K562 (cell line): ENCODE data around the gene MSH2. TPM values are rescaled to one million over a fixed set of nuclear protein-coding genes. Genes with fewer than 3 reads are reported as not detected.

Experiments used
- AFF4 ChIP-seq: sonication (generic); formaldehyde crosslinking; IDR thresholded peaks from 2 replicates; pipeline ENCODE4 v1.8.0; 2023; ENCODE audit warnings: mild to moderate bottlenecking, missing genetic modification reagents
- ARNT ChIP-seq, 2 experiments: fragments of 450-650 bp; IDR thresholded peaks; 2 replicates each; pipeline ENCODE4 v1.6.1; 2016; ENCODE audit warnings: mild to moderate bottlenecking in 1 of 2
- CBFA2T2 ChIP-seq: fragments of 450-650 bp; conservative IDR thresholded peaks from 2 replicates; pipeline ENCODE4 v1.6.1; 2017; ENCODE audit warnings: mild to moderate bottlenecking
- CREB1 ChIP-seq, 2 experiments: sonication (generic) in 1 of 2; formaldehyde crosslinking in 1 of 2; IDR thresholded peaks; 2 replicates each; pipeline versions ENCODE4 v1.6.1 to v1.8.0; 2012 to 2022; ENCODE audit warnings: inconsistent platforms in 1 of 2, mild to moderate bottlenecking in 1 of 2, missing genetic modification reagents in 1 of 2, moderate library complexity in 1 of 2
- CTBP1 ChIP-seq: fragments of 450-650 bp; IDR thresholded peaks from 2 replicates; pipeline ENCODE4 v1.6.1; 2016; ENCODE audit warnings: borderline replicate concordance
- CTCFL ChIP-seq: IDR thresholded peaks from 2 replicates; pipeline ENCODE4 v1.6.1; 2011; ENCODE audit warnings: borderline replicate concordance, low read depth, mild to moderate bottlenecking, moderate library complexity, low read length; ENCODE audit not compliant: insufficient read depth, poor library complexity, severe bottlenecking
- DDX20 ChIP-seq: fragments of 450-650 bp; IDR thresholded peaks from 2 replicates; pipeline ENCODE4 v1.6.1; 2016; ENCODE audit warnings: missing genetic modification characterization, low read depth, mild to moderate bottlenecking, missing compliant biosample characterization, moderate library complexity
- ILK ChIP-seq: fragments of 450-650 bp; IDR thresholded peaks from 2 replicates; pipeline ENCODE4 v1.6.1; 2016; ENCODE audit warnings: missing genetic modification characterization, low read depth, mild to moderate bottlenecking, missing compliant biosample characterization, moderate library complexity, borderline replicate concordance
- NBN ChIP-seq: fragments of 450-650 bp; IDR thresholded peaks from 2 replicates; pipeline ENCODE4 v1.6.1; 2016; ENCODE audit warnings: low read depth, mild to moderate bottlenecking
- NFIX ChIP-seq: fragments of 250-450 bp; sonication (Bioruptor Pico); IDR thresholded peaks from 2 replicates; pipeline ENCODE4 v1.4.0; 2020; ENCODE audit warnings: low read depth, mild to moderate bottlenecking, moderate library complexity
- NUFIP1 ChIP-seq: fragments of 450-650 bp; IDR thresholded peaks from 2 replicates; pipeline ENCODE4 v1.6.1; 2018; ENCODE audit not compliant: partially characterized antibody
- TARDBP ChIP-seq: fragments of 450-650 bp; IDR thresholded peaks from 2 replicates; pipeline ENCODE4 v1.6.1; 2016
- TFAM ChIP-seq: fragments of 250-450 bp; sonication (Bioruptor Pico); conservative IDR thresholded peaks from 2 replicates; pipeline ENCODE4 v1.5.0; 2021; ENCODE audit warnings: mild to moderate bottlenecking, moderate library complexity
- WHSC1 ChIP-seq: IDR thresholded peaks from one replicate; pipeline ENCODE4 v1.6.1; 2012; ENCODE audit warnings: low read length, control low read depth, inconsistent platforms
- YBX1 ChIP-seq: fragments of 450-650 bp; IDR thresholded peaks from 2 replicates; pipeline ENCODE4 v1.7.1; 2016; ENCODE audit warnings: mild to moderate bottlenecking
- ZBTB17 ChIP-seq: fragments of 450-650 bp; formaldehyde crosslinking; IDR thresholded peaks from 2 replicates; pipeline ENCODE4 v1.4.0; 2020; ENCODE audit warnings: mild to moderate bottlenecking
- ZNF224 ChIP-seq: sonication (generic); formaldehyde crosslinking; IDR thresholded peaks from 2 replicates; pipeline ENCODE4 v1.8.0; 2022; ENCODE audit warnings: mild to moderate bottlenecking, missing genetic modification reagents
- ZNF311 ChIP-seq: fragments of 250-450 bp; sonication (Bioruptor Pico); IDR thresholded peaks from 2 replicates; pipeline ENCODE4 v1.4.0; 2020; ENCODE audit warnings: mild to moderate bottlenecking, moderate library complexity
- ZNF830 ChIP-seq: fragments of 250-450 bp; sonication (Bioruptor Pico); IDR thresholded peaks from 2 replicates; pipeline ENCODE4 v1.5.0; 2021; ENCODE audit warnings: mild to moderate bottlenecking
- ZZZ3 ChIP-seq: fragments of 450-650 bp; IDR thresholded peaks from 2 replicates; pipeline ENCODE4 v1.6.1; 2016; ENCODE audit warnings: antibody characterized with exemption, mild to moderate bottlenecking, moderate library complexity
- polyA plus RNA-seq, 8 experiments: library from polyadenylated mRNA; depleted of rRNA in 4 of 8; stranded (reverse) in 5 of 8; unstranded in 3 of 8; fragments of >200 nt; fragmentation: Nextera tagmentation in 2 of 8; fragmentation: Illumina TruSeq in 1 of 8; extraction: Ambion mirVana in 2 of 8; extraction: Trizol in 1 of 8; gene quantifications; 2 replicates each; pipeline versions ENCODE4 v1.2.1 to v1.2.3, GENCODE V29; 2011 to 2014; ENCODE audit warnings: inconsistent platforms in 1 of 8, missing spikeins in 1 of 8
- total RNA-seq, 7 experiments: library from RNA; depleted of rRNA in 6 of 7; stranded (reverse); fragments of >200 nt in 6 of 7; fragmentation: Illumina TruSeq in 2 of 7; extraction: Trizol in 2 of 7; gene quantifications; 2 replicates each; pipeline versions ENCODE4 v1.2.1 to v1.2.3, GENCODE V29; 2011 to 2021; ENCODE audit warnings: low replicate concordance in 1 of 7
- TF ChIP-seq, protein P1 (sequence below): fragments of 250-450 bp; sonication (Bioruptor Pico); IDR thresholded peaks from 2 replicates; pipeline ENCODE4 v1.8.0; 2022; ENCODE audit warnings: moderate library complexity, mild to moderate bottlenecking, inconsistent platforms
- TF ChIP-seq, protein P2 (sequence below): fragments of 250-450 bp; sonication (Bioruptor Pico); IDR thresholded peaks from 2 replicates; pipeline ENCODE4 v1.8.0; 2022; ENCODE audit warnings: inconsistent platforms, mild to moderate bottlenecking, moderate library complexity, borderline replicate concordance

Gene MSH2
- total and polyA plus RNA-seq, 9 of the 15 experiments (the other 6 are each of a cell fraction or from before 2014, with no cell fraction given): 51.8 to 139 (median 113) TPM

DNA sequence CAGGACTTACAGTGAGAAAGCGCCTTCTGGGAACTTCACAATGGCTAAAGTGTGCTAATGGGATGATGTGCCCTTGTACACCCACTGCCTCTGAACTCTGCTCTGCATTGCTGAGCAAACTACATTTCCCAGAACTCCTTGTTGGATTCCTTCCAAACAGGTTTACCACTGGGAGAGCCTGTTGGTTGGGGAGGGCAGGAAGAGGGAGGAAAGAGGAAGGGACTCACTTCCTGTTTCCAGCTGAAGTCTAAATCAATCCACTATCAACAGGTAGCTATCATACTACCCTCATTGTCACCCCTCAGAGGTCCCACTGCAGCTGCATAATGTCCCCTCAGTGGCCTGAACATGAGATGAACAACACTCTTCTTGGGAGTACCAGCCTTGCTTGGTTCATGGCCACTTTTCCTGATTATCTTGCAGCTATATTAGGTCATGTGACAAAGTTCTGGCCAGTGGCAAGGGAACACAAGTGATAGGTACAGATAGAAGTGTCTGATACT is 109.7 kb downstream of the MSH2 start (continued):
- no peak for TF ChIP-seq AFF4 (CRISPR knock-in tag)
- TF ChIP-seq, protein P1, sequence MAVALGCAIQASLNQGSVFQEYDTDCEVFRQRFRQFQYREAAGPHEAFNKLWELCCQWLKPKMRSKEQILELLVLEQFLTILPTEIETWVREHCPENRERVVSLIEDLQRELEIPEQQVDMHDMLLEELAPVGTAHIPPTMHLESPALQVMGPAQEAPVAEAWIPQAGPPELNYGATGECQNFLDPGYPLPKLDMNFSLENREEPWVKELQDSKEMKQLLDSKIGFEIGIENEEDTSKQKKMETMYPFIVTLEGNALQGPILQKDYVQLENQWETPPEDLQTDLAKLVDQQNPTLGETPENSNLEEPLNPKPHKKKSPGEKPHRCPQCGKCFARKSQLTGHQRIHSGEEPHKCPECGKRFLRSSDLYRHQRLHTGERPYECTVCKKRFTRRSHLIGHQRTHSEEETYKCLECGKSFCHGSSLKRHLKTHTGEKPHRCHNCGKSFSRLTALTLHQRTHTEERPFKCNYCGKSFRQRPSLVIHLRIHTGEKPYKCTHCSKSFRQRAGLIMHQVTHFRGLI (CRISPR knock-in tag): 0 out of 2 replicates have a peak, but pooled peaks have one; percentile 10
- TF ChIP-seq ZNF224: no peak
- no peak for TF ChIP-seq YBX1
- 0 out of 2 replicates have a peak, but pooled peaks have one; percentile 26 for TF ChIP-seq CTBP1
- TF ChIP-seq NBN: no peak
- TF ChIP-seq CREB1 (IDR thresholded peaks at IDR 0.05): no peak
- TF ChIP-seq CREB1 (CRISPR knock-in tag; IDR thresholded peaks at IDR 0.05): no peak
- TF ChIP-seq WHSC1: no peak
- no peak for TF ChIP-seq CBFA2T2
- TF ChIP-seq CTCFL: no peak
- no peak for TF ChIP-seq NFIX (CRISPR knock-in tag)
- TF ChIP-seq, protein P2, sequence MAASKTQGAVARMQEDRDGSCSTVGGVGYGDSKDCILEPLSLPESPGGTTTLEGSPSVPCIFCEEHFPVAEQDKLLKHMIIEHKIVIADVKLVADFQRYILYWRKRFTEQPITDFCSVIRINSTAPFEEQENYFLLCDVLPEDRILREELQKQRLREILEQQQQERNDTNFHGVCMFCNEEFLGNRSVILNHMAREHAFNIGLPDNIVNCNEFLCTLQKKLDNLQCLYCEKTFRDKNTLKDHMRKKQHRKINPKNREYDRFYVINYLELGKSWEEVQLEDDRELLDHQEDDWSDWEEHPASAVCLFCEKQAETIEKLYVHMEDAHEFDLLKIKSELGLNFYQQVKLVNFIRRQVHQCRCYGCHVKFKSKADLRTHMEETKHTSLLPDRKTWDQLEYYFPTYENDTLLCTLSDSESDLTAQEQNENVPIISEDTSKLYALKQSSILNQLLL (CRISPR knock-in tag): no peak
- TF ChIP-seq ARNT (IDR thresholded peaks at IDR 0.05): no peak
- TF ChIP-seq TARDBP: no peak
- TF ChIP-seq ZNF830 (CRISPR knock-in tag): no peak
- no peak for TF ChIP-seq ZBTB17
- TF ChIP-seq NUFIP1: no peak
- no peak for TF ChIP-seq ZZZ3
- no peak; the same call in 1 of the 2 replicates for TF ChIP-seq DDX20
- no peak for TF ChIP-seq TFAM (CRISPR knock-in tag)
- no peak for TF ChIP-seq ZNF311
- TF ChIP-seq ILK (tag): no peak
